IMR-90 (cell line): Measurements from ENCODE around the gene ADAMTS18. TPM values are rescaled to one million over a fixed set of nuclear protein-coding genes. Genes with fewer than 3 reads are reported as not detected.

ENCODE experiments used
- ATAC-seq: fragments of 200-7000 bp; cut with Tn5 transposase; 2 replicates; pipeline ENCODE4 v1.9.1; 2020; ENCODE audit warnings: low read depth, mild to moderate bottlenecking, moderate library complexity
- BruUV-seq: library from RNA; stranded (reverse); fragments of 400-500 nt; replicated peaks from 2 replicates; lab custom pipeline; 2021; lab: Mats Ljungman, UMichigan
- CTCF ChIA-PET: fragments of 300-600 bp; formaldehyde crosslinking; extraction: SDS; loops from one replicate; lab custom pipeline; 2021; ENCODE audit warnings: antibody characterized with exemption; lab: Yijun Ruan, JAX
- POLR2A ChIA-PET: fragments of 300-600 bp; sonication (Branson Sonifier 250); formaldehyde crosslinking; loops from one replicate; lab custom pipeline; 2022; ENCODE audit warnings: antibody characterized with exemption; ENCODE audit not compliant: unreplicated experiment; lab: Charles Lee
- DNase-seq: peaks from one replicate; pipeline ENCODE4 v3.0.0; 2013
- H2AFZ ChIP-seq: replicated peaks from 2 replicates; pipeline ENCODE3; 2013; ENCODE audit warnings: low read length, mild to moderate bottlenecking; ENCODE audit not compliant: poor library complexity
- H2AK5ac ChIP-seq: 2 replicates; pipeline ENCODE4 v1.6.1; 2013; ENCODE audit warnings: low read depth, low read length, inconsistent platforms
- H2AK9ac ChIP-seq: replicated peaks from 2 replicates; pipeline ENCODE3; 2013; ENCODE audit warnings: mild to moderate bottlenecking, low read depth, low read length, moderate library complexity; ENCODE audit not compliant: poor library complexity
- H2BK120ac ChIP-seq: 2 replicates; pipeline ENCODE4 v1.6.1; 2013; ENCODE audit warnings: low read depth, low read length, inconsistent platforms
- H2BK15ac ChIP-seq: 3 replicates; pipeline ENCODE4 v1.6.1; 2013; ENCODE audit warnings: low read depth, low read length, inconsistent platforms
- H2BK20ac ChIP-seq: 2 replicates; pipeline ENCODE4 v1.6.1; 2013; ENCODE audit warnings: low read depth, mild to moderate bottlenecking, inconsistent platforms, low read length, moderate library complexity
- H2BK5ac ChIP-seq: 2 replicates; pipeline ENCODE4 v1.6.1; 2013; ENCODE audit warnings: mild to moderate bottlenecking, low read depth, low read length, inconsistent platforms; ENCODE audit not compliant: poor library complexity, severe bottlenecking
- H3K14ac ChIP-seq: replicated peaks from 2 replicates; pipeline ENCODE4 v1.6.1; 2013; ENCODE audit warnings: low read depth, low read length, inconsistent platforms
- H3K18ac ChIP-seq: 2 replicates; pipeline ENCODE4 v1.6.1; 2013; ENCODE audit warnings: low read depth, low read length, control low read depth
- H3K23ac ChIP-seq: 2 replicates; pipeline ENCODE4 v1.6.1; 2013; ENCODE audit warnings: low read depth, low read length, inconsistent platforms
- H3K27ac ChIP-seq: 2 replicates; pipeline ENCODE4 v1.5.1; 2013; ENCODE audit warnings: mild to moderate bottlenecking, control low read depth, low read length; ENCODE audit not compliant: insufficient read depth
- H3K27me3 ChIP-seq: 2 replicates; pipeline ENCODE4 v1.6.1; 2013; ENCODE audit warnings: low read length; ENCODE audit not compliant: control insufficient read depth, insufficient read depth
- H3K36me3 ChIP-seq: 2 replicates; pipeline ENCODE4 v1.6.1; 2013; ENCODE audit warnings: low read length, mixed read lengths; ENCODE audit not compliant: control insufficient read depth, insufficient read depth
- H3K4ac ChIP-seq: 2 replicates; pipeline ENCODE4 v1.6.1; 2013; ENCODE audit warnings: low read depth, low read length, inconsistent platforms
- H3K4me1 ChIP-seq: 2 replicates; pipeline ENCODE4 v1.6.1; 2013; ENCODE audit warnings: low read length, mixed read lengths; ENCODE audit not compliant: control insufficient read depth, insufficient read depth
- H3K4me2 ChIP-seq: 2 replicates; pipeline ENCODE4 v1.6.1; 2013; ENCODE audit warnings: low read depth, mild to moderate bottlenecking, control low read depth, low read length, moderate library complexity
- H3K4me3 ChIP-seq: 2 replicates; pipeline ENCODE4 v1.5.1; 2013; ENCODE audit warnings: low read depth, mild to moderate bottlenecking, control low read depth, low read length, moderate library complexity; ENCODE audit not compliant: insufficient read depth
- H3K56ac ChIP-seq: 2 replicates; pipeline ENCODE4 v1.6.1; 2013; ENCODE audit warnings: low read length, inconsistent platforms; ENCODE audit not compliant: insufficient read depth; ENCODE audit errors: extremely low read depth
- H3K79me1 ChIP-seq, 2 experiments: 2 replicates each; pipeline ENCODE4 v1.6.1; 2013; ENCODE audit warnings: low read length in 2 of 2, inconsistent platforms in 1 of 2, low read depth in 1 of 2
- H3K9ac ChIP-seq: 2 replicates; pipeline ENCODE4 v1.6.1; 2013; ENCODE audit warnings: low read depth, low read length, control low read depth
- H3K9me1 ChIP-seq: 2 replicates; pipeline ENCODE4 v1.6.1; 2013; ENCODE audit warnings: low read length, inconsistent platforms; ENCODE audit not compliant: insufficient read depth
- H3K9me3 ChIP-seq: 2 replicates; pipeline ENCODE4 v1.6.1; 2013; ENCODE audit warnings: low read length; ENCODE audit not compliant: control insufficient read depth, insufficient read depth
- H4K20me1 ChIP-seq: 2 replicates; pipeline ENCODE4 v1.6.1; 2013; ENCODE audit warnings: low read length, inconsistent platforms; ENCODE audit not compliant: insufficient read depth
- H4K5ac ChIP-seq: 2 replicates; pipeline ENCODE4 v1.6.1; 2013; ENCODE audit warnings: mild to moderate bottlenecking, low read depth, low read length, control low read depth
- H4K8ac ChIP-seq, 2 experiments: 2 replicates each; pipeline ENCODE4 v1.6.1; 2013; ENCODE audit warnings: low read depth in 2 of 2, low read length in 2 of 2, control low read depth in 1 of 2, inconsistent platforms in 1 of 2
- H4K91ac ChIP-seq: 2 replicates; pipeline ENCODE4 v1.6.1; 2013; ENCODE audit warnings: low read depth, low read length, inconsistent platforms; ENCODE audit not compliant: insufficient read depth
- CEBPB ChIP-seq: IDR thresholded peaks from 2 replicates; pipeline ENCODE4 v1.6.1; 2012; ENCODE audit warnings: low read depth, low read length, improper control_type of control experiment
- ELK1 ChIP-seq: fragments of 150-350 bp; IDR thresholded peaks from 2 replicates; pipeline ENCODE4 v1.6.1; 2016; ENCODE audit warnings: low read depth, mild to moderate bottlenecking, low read length, moderate library complexity, borderline replicate concordance
- MAZ ChIP-seq: IDR thresholded peaks from 2 replicates; pipeline ENCODE4 v1.6.1; 2012; ENCODE audit warnings: low read depth, mild to moderate bottlenecking, low read length, improper control_type of control experiment, moderate library complexity, borderline replicate concordance
- POLR2A ChIP-seq: IDR thresholded peaks from 2 replicates; pipeline ENCODE4 v1.6.1; 2012; ENCODE audit warnings: mild to moderate bottlenecking, low read depth, low read length
- RAD21 ChIP-seq: IDR thresholded peaks from 2 replicates; pipeline ENCODE4 v1.6.1; 2012; ENCODE audit warnings: low read length, improper control_type of control experiment
- WGBS, 2 experiments: methylation state at CpG; one replicate each; pipeline versions ENCODE4 v1.1.5 to v1.1.7; 2013; ENCODE audit warnings: missing lambda C conversion rate in 2 of 2; ENCODE audit not compliant: insufficient read length in 1 of 2; ENCODE audit errors: extremely low coverage in 2 of 2; 5-methylcytosine and 5-hydroxymethylcytosine counted together
- dilution Hi-C: fragments of 300-500 bp; cut with HindIII; formaldehyde crosslinking; loops from one replicate; pipeline ENCODE4 v1.14.3; 2018; ENCODE audit warnings: low sequenced_read_pairs; ENCODE audit not compliant: unreplicated experiment
- in situ Hi-C: fragments of 300-500 bp; cut with MboI; formaldehyde crosslinking; loops from 3 replicates; pipeline ENCODE4 v1.14.3; 2019; ENCODE audit warnings: low sequenced_read_pairs, inconsistent platforms, mixed read lengths
- intact Hi-C: fragments of 100-400 bp; cut with micrococcal nuclease; formaldehyde crosslinking; loops from 2 replicates; pipeline ENCODE4 v1.10.0; 2022
- polyA plus RNA-seq, 3 experiments: library from polyadenylated mRNA; depleted of rRNA; stranded (reverse); fragments of >200 nt; gene quantifications; 2 replicates each; pipeline ENCODE4 v1.2.3, GENCODE V29; 2012; ENCODE audit warnings: low replicate concordance in 1 of 3
- total RNA-seq: library from RNA; depleted of rRNA; stranded (reverse); fragments of >200 nt; gene quantifications from 2 replicates; pipeline ENCODE4 v1.2.3, GENCODE V29; 2012
- TF ChIP-seq, protein P1 (sequence below): conservative IDR thresholded peaks from 2 replicates; pipeline ENCODE4 v1.5.1; 2012; ENCODE audit warnings: mild to moderate bottlenecking, low read depth, low read length, improper control_type of control experiment

ADAMTS18 gene
- total and polyA plus RNA-seq, 2 of the 4 experiments (the other 2 are of a cell fraction), result not detected

DNA sequence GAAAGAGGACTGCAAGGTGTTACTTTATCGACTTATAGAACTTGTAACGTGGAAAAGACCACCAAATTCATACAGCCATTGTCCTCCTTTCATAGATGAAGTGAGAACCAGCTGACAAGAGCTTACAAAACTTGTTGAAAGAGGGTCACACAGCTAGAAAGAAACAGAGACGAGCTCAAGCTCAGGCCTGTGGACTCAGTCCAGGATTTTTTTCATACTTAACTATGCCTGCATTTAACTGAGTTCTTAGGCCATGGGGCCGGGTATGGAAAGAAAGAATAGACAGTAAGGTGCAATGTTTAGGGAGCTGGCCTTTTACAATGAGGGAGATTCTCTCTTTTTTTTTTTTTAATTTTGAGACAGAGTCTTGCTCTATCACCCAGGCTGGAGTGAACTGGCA lies 106.1 kb downstream of the ADAMTS18 start:
- ATAC-seq, result no peak
- no peaks in the 10 kb centered on the region for H3K9me1 ChIP-seq
- intact Hi-C loops (no loop called here), in situ Hi-C loops (no loop called here), dilution Hi-C loops (no loop called here)
- no peaks in the 10 kb centered on the region for H3K27me3 ChIP-seq
- H3K79me1 ChIP-seq, result no peaks in the 10 kb centered on the region
- H3K27ac ChIP-seq, result no peak overlapping the region
- H3K4me3 ChIP-seq, result no peak overlapping the region
- H2BK120ac ChIP-seq, result no peak overlapping the region
- H3K9ac ChIP-seq, result no peak overlapping the region
- no peak overlapping the region for H4K91ac ChIP-seq
- ChIA-PET CTCF (no interaction called here), POLR2A (no interaction called here)
- TF ChIP-seq ELK1 (no peak), POLR2A (no peak), RAD21 (no peak), CEBPB (no peak), MAZ (no peak)
- TF ChIP-seq, protein P1, sequence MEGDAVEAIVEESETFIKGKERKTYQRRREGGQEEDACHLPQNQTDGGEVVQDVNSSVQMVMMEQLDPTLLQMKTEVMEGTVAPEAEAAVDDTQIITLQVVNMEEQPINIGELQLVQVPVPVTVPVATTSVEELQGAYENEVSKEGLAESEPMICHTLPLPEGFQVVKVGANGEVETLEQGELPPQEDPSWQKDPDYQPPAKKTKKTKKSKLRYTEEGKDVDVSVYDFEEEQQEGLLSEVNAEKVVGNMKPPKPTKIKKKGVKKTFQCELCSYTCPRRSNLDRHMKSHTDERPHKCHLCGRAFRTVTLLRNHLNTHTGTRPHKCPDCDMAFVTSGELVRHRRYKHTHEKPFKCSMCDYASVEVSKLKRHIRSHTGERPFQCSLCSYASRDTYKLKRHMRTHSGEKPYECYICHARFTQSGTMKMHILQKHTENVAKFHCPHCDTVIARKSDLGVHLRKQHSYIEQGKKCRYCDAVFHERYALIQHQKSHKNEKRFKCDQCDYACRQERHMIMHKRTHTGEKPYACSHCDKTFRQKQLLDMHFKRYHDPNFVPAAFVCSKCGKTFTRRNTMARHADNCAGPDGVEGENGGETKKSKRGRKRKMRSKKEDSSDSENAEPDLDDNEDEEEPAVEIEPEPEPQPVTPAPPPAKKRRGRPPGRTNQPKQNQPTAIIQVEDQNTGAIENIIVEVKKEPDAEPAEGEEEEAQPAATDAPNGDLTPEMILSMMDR, result no peak
- no peaks in the 10 kb centered on the region for H4K20me1 ChIP-seq
- no peak for DNase-seq
- H3K14ac ChIP-seq, result no peak overlapping the region
- H2BK20ac ChIP-seq, result no peak overlapping the region
- no CpG with 5 or more reads among the region's 4 CpGs for WGBS, 2 experiments
- H2AK5ac ChIP-seq, result no peak overlapping the region
- no peak overlapping the region for H3K56ac ChIP-seq
- H3K36me3 ChIP-seq, result no peaks in the 10 kb centered on the region
- no peak overlapping the region for H3K18ac ChIP-seq
- H2AK9ac ChIP-seq, result no peak overlapping the region
- no peak overlapping the region for H3K23ac ChIP-seq
- no peak overlapping the region for H2AFZ ChIP-seq
- BruUV-seq, result no TSS peak
- H3K9me3 ChIP-seq, result no peaks in the 10 kb centered on the region
- no peak overlapping the region for H4K8ac ChIP-seq
- no peak overlapping the region for H4K5ac ChIP-seq
- H3K4ac ChIP-seq, result no peak overlapping the region
- no peak overlapping the region for H2BK5ac ChIP-seq
- no peak overlapping the region for H3K4me2 ChIP-seq
- no peak overlapping the region for H2BK15ac ChIP-seq
- no peaks in the 10 kb centered on the region for H3K4me1 ChIP-seq
